Hepatocyte (in vitro differentiated cells): Measurements from ENCODE around the gene SPO11. TPM values are rescaled to one million over a fixed set of nuclear protein-coding genes. Genes with fewer than 3 reads are reported as not detected.

Source experiments
- DNase-seq: peaks from one replicate; pipeline ENCODE4 v3.0.0-alpha.2; 2016; ENCODE audit warnings: low spot score
- H2AFZ ChIP-seq: fragments of 200-600 bp; sonication (generic); 2 replicates; pipeline ENCODE4 v1.6.0; 2016; ENCODE audit warnings: antibody characterized with exemption, mild to moderate bottlenecking
- H3K27ac ChIP-seq: fragments of 200-600 bp; sonication (generic); 2 replicates; pipeline ENCODE4 v1.5.1; 2016; ENCODE audit warnings: mild to moderate bottlenecking
- H3K27me3 ChIP-seq: fragments of 200-600 bp; sonication (generic); 2 replicates; pipeline ENCODE4 v1.6.1; 2016
- H3K36me3 ChIP-seq: fragments of 200-600 bp; sonication (generic); replicated peaks from 2 replicates; pipeline ENCODE4 v1.5.1; 2016; ENCODE audit warnings: low read depth; ENCODE audit not compliant: insufficient read depth
- H3K4me1 ChIP-seq: fragments of 200-600 bp; sonication (generic); 2 replicates; pipeline ENCODE4 v1.5.1; 2016; ENCODE audit warnings: mild to moderate bottlenecking, moderate library complexity; ENCODE audit not compliant: insufficient read depth
- H3K4me2 ChIP-seq: fragments of 200-600 bp; sonication (generic); 2 replicates; pipeline ENCODE4 v1.6.0; 2016
- H3K4me3 ChIP-seq: fragments of 200-600 bp; sonication (generic); 2 replicates; pipeline ENCODE4 v1.5.1; 2016; ENCODE audit warnings: mild to moderate bottlenecking
- H3K79me2 ChIP-seq: fragments of 200-600 bp; sonication (generic); 2 replicates; pipeline ENCODE4 v1.6.0; 2017; ENCODE audit warnings: mild to moderate bottlenecking
- H3K9me2 ChIP-seq: fragments of 200-600 bp; sonication (generic); replicated peaks from 2 replicates; pipeline ENCODE4 v1.6.0; 2017; ENCODE audit warnings: mild to moderate bottlenecking; ENCODE audit not compliant: insufficient read depth
- H3K9me3 ChIP-seq: fragments of 200-600 bp; sonication (generic); 2 replicates; pipeline ENCODE4 v1.5.1; 2016; ENCODE audit warnings: low read depth, mild to moderate bottlenecking
- H4K20me1 ChIP-seq: fragments of 200-600 bp; sonication (generic); 2 replicates; pipeline ENCODE4 v1.6.0; 2016; ENCODE audit warnings: mild to moderate bottlenecking; ENCODE audit not compliant: insufficient read depth, poor library complexity, severe bottlenecking
- EZH2 ChIP-seq: fragments of 200-600 bp; sonication (generic); IDR thresholded peaks from 2 replicates; pipeline ENCODE4 v1.6.1; 2016; ENCODE audit warnings: antibody characterized with exemption, mild to moderate bottlenecking, borderline replicate concordance
- EZH2phosphoT487 ChIP-seq: fragments of 200-600 bp; sonication (generic); IDR thresholded peaks from one replicate; pipeline ENCODE4 v1.6.1; 2018; ENCODE audit warnings: antibody characterized with exemption, mild to moderate bottlenecking, low read depth, moderate library complexity; ENCODE audit not compliant: unreplicated experiment, severe bottlenecking
- WGBS: methylation state at CpG from one replicate; pipeline ENCODE4 v1.1.6; 2016; ENCODE audit warnings: low lambda C conversion rate; ENCODE audit errors: missing lambda C conversion rate; 5-methylcytosine and 5-hydroxymethylcytosine counted together
- polyA plus RNA-seq: library from polyadenylated mRNA; unstranded; fragments of >200 nt; fragmentation: Nextera tagmentation; extraction: Ambion mirVana; gene quantifications from 2 replicates; pipeline ENCODE4 v1.2.1, GENCODE V29; 2016
- total RNA-seq: library from RNA; depleted of rRNA; stranded (reverse); fragments of >200 nt; gene quantifications from 2 replicates; pipeline ENCODE4 v1.2.3, GENCODE V29; 2014
- TF ChIP-seq, protein P1 (sequence below): fragments of 200-600 bp; sonication (generic); IDR thresholded peaks from 2 replicates; pipeline ENCODE4 v1.5.1; 2016; ENCODE audit warnings: antibody characterized with exemption, mild to moderate bottlenecking; ENCODE audit not compliant: poor library complexity

The SPO11 gene
- total and polyA plus RNA-seq, 2 experiments from 2014 or later = not detected

DNA sequence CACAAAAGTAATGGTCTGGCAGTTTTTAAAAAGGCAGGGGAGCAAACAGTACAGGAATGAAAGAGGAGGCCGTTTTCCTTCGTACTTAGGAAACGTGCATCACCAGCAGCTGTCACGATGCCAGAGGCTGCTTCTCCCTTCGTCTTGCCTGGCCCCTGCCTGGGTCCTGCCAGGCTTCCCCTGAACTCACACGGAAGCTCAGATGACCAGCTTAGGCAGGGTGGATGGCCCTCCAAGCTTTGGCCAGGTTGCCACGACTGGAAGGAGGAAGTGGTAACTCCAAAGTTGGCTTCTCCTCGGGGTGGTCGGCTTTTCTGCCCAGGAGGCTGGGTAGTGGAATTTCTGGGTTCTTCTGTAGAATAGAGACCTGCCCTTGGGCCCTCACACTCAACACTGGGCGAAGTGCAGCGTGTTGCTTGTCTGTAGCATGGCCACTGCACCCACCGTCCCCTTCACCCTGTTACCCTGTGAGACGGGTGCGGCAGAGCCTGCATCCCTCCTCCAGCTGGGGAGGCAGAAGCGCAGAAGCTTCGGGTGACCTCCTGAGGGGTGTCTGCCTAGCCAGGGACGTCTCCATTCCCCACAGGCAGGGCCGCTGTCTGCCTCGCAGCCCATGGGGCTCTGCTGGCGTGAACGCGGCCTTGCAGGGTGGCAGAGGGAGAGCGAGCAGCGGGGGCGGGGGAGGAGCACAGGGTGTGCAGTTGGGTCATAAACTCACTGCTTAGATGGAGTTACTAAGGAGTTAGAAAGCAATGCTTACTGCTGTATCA is 43.2 kb downstream of the SPO11 start:
- Histone ChIP-seq H3K4me2 (no peak overlapping the region), H3K9me2 (no peaks in the 10 kb centered on the region), H3K79me2 (no peaks in the 10 kb centered on the region), H3K36me3 (no peaks in the 10 kb centered on the region), H2AFZ (no peak overlapping the region), H3K9me3 (no peaks in the 10 kb centered on the region), H4K20me1 (no peaks in the 10 kb centered on the region), H3K4me1 (no peaks in the 10 kb centered on the region), H3K27ac (no peak overlapping the region), H3K4me3 (no peak overlapping the region), H3K27me3 (no peaks in the 10 kb centered on the region)
- no peak for DNase-seq
- TF ChIP-seq EZH2phosphoT487 (no peak), EZH2 (no peak)
- TF ChIP-seq, protein P1, sequence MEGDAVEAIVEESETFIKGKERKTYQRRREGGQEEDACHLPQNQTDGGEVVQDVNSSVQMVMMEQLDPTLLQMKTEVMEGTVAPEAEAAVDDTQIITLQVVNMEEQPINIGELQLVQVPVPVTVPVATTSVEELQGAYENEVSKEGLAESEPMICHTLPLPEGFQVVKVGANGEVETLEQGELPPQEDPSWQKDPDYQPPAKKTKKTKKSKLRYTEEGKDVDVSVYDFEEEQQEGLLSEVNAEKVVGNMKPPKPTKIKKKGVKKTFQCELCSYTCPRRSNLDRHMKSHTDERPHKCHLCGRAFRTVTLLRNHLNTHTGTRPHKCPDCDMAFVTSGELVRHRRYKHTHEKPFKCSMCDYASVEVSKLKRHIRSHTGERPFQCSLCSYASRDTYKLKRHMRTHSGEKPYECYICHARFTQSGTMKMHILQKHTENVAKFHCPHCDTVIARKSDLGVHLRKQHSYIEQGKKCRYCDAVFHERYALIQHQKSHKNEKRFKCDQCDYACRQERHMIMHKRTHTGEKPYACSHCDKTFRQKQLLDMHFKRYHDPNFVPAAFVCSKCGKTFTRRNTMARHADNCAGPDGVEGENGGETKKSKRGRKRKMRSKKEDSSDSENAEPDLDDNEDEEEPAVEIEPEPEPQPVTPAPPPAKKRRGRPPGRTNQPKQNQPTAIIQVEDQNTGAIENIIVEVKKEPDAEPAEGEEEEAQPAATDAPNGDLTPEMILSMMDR = no peak
- WGBS = 95% methylated on average over 25 of the region's 25 CpGs

DNA sequence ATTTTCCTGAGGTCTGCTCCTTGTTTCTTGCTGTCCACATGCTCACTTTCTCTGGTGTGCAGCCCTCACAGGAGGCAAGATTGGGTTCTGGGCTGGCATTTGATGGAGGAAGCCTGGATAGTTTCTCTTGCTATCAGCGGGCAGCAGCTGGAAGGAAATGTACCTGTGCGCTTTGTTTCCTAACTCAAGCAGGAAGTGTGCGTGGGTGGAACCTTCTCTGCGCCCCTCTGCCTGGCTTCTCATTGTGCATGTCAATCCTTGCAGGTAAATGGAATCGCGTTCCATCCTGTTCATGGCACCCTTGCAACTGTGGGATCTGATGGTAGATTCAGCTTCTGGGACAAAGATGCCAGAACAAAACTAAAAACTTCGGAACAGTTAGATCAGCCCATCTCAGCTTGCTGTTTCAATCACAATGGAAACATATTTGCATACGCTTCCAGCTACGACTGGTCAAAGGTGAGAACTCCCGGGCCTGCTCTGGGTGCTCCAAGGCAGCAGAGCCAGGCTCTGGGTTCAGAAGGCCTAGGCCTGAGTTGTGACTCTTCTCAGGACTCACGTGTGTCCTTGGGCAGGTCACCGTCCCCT is 44.8 kb downstream of the SPO11 start:
- H3K4me1 ChIP-seq = no peaks in the 10 kb centered on the region
- H2AFZ ChIP-seq = no peak overlapping the region
- H3K36me3 ChIP-seq = no peaks in the 10 kb centered on the region
- no peaks in the 10 kb centered on the region for H4K20me1 ChIP-seq
- no peaks in the 10 kb centered on the region for H3K9me3 ChIP-seq
- no peak overlapping the region for H3K27ac ChIP-seq
- DNase-seq = no peak
- H3K4me3 ChIP-seq = no peak overlapping the region
- H3K79me2 ChIP-seq = no peaks in the 10 kb centered on the region
- H3K4me2 ChIP-seq = no peak overlapping the region
- H3K27me3 ChIP-seq = no peaks in the 10 kb centered on the region
- 90% methylated on average over 12 of the region's 12 CpGs for WGBS
- TF ChIP-seq EZH2phosphoT487 (no peak), EZH2 (no peak)
- TF ChIP-seq, protein P1 = no peak
- H3K9me2 ChIP-seq = no peaks in the 10 kb centered on the region

DNA sequence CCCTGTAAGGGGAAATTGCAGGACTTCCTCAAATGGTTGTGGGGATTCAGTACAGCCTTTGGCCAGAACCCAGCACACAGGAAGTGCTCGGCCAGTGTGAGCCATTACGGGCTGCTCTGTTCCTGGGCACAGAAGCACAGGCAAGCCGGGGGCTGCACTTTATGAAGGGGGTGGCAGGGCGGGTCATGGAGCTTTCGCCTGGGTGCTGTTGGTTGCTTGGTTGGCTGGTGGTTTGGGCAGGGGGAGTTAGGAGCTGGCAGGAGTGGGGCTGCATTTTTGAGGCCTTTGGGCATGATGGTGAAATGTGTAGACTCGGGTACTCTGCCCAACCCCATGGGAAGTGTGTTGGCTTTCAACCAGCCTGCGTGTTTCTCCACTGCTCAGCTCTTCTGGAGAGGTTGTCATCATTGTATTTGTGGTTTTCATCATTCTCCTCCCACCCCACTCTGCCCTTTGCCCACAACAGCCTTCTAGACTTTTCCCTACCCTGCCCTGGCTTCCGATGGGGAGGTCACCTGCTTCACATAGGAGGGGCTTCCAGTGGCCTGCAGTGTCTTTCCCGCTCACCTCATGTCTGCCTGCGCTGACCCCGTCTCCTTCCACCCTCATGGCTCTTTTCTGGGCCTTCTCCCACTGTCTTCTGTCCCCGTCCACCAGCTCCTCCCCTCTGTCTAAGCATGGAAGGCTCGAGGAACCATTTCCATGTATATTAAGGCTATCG is 45.5 kb downstream of the SPO11 start:
- Histone ChIP-seq H3K4me1 (no peaks in the 10 kb centered on the region), H3K4me2 (no peak overlapping the region), H4K20me1 (no peaks in the 10 kb centered on the region), H3K36me3 (no peaks in the 10 kb centered on the region), H3K9me3 (no peaks in the 10 kb centered on the region), H3K79me2 (no peaks in the 10 kb centered on the region), H3K9me2 (no peaks in the 10 kb centered on the region), H3K27ac (no peak overlapping the region), H3K27me3 (no peaks in the 10 kb centered on the region), H3K4me3 (no peak overlapping the region), H2AFZ (no peak overlapping the region)
- DNase-seq = no peak
- 94% methylated on average over 14 of the region's 14 CpGs for WGBS
- TF ChIP-seq EZH2 (no peak), EZH2phosphoT487 (no peak)
- TF ChIP-seq, protein P1 = no peak
